Measurements from ENCODE around the gene SCMH1.
"Not testable (repeated sequence)": the region's sequence is repeated elsewhere in the genome, so short reads cannot be mapped to it uniquely, and the experiment has no call there.

SCMH1 gene

DNA sequence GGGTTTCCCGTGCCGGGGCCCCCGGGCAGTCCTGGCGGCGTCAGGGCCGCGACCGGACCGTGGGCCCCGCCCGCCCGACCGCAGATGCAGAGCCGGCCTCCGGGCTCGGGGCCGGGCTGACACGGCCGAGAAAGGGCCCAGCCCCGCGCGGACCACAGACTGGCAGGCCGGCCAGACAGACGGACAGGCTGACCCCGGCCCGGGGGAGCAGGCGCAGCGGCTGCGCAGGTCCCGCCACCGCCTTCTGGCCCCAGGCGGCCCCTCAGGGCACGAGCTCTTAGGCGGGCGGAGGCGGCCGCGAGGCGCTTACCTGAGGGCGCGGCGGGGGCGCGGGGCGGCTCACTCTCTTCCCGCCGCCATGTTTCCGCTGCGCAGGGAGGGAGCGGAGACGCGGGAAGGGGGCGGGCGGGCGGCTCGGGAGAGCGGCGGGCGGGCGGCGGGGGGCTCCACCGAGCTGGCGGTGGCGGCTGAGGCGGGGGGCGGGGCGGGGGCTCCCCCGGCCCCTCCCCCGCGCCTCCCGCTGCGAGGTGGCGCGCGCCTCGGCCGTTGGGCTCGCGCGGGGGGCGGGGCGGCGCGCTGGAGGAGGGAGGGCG lies at the start of gene SCMH1:
Gene SCMH1 (minus strand): TSS at position 558 of the 593 bp plus-strand sequence. CDS start 56,173 bp downstream, outside the sequence.
- peak; percentile 22 for DNase-seq

DNA sequence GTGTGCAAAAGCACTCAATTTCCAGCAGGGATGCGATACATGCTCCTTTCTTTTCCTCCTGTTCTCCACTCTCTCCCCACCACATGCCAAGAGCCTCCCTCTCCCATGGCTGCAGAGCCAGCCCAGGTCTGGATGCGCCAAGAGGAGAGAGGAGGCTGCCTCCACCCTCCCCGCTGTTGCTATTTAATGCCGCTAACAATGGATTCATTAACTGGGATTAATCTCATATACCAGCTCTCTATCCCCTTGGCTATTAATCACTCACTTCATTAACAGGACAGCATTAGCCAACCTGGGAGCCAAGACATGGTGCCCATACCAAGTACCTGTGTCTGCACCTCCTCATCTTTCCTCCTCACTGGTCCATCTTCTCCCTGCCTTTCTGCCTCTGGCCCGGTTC lies 49.1 kb upstream of the SCMH1 start:
- no peak for DNase-seq

DNA sequence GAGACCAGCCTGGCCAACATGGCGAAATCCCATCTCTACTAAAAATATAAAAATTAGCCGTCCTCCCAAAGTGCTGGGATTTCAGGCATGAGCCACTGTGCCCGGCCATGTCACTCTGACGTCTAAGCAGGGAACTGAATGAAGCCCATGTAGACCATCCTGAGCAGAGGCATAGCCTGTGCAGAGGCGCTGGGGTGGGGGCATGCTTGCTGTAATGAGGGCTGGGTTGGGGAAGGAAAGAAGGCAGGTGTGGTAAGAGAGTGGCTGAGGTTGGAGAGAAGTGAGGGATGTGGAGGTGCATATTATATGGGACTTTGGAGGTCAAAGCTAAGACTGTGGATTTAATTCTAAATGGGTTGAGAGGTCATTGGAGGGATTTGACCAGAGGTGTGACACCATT lies 47.1 kb upstream of the SCMH1 start:
- no peak for DNase-seq

DNA sequence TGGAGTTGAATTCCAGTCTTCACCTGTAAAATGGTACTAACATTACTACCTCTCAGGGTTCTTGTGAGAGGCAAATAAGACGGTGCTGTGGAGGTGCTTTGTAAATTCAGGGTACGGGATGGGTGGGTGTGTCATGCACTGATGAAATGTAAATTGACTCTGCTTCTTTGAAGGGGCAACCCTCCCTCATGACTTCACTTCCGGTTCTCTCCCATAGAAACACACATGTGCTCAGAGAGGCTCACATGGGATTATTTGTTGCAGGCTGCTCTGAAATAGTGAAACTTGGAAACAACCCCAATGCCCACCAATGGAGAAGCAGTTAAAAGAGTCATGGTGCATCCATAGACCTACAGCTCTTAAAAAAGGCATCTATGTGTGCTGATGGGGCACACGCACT lies 44.9 kb upstream of the SCMH1 start:
- no peak for DNase-seq

DNA sequence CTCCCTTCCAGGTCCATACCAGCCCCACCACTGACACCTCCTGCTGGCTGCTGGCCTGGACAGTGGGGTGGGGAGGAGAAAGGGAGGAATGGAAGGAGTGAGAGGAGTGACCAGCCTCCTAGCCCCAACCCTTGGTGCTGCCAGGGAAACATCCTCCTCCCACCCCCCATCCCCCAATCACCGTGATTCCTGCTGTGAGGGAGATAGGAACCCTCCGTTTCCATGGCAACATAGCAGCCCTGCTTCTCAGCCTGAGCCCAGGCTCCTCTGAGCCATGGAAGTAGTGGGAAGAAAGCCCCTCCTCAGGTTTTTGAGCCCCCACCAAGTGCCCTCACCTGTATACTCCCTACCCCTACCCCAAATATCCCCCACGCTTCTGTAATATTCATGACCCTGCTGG lies 44.4 kb upstream of the SCMH1 start:
- DNase-seq: no peak

DNA sequence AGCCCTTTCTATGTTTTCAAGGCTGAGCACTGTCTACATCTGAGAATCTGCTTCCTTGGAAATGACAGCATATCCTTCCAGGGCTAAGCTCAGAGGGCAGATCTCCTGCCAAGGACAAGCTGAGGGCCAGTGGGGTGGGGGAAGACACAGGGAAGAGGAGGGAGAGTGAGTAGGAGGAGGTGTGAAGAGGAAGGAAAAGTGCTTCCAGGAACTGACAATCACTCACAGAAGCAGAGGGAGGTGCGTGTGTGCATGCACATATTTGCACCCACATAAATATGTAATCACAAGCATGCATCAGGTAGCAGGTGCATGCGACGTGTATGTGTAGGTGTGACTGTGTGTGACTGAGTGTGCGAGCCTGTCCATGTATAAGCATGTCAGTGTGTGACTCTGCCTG lies 43.7 kb upstream of the SCMH1 start:
- DNase-seq: no peak

DNA sequence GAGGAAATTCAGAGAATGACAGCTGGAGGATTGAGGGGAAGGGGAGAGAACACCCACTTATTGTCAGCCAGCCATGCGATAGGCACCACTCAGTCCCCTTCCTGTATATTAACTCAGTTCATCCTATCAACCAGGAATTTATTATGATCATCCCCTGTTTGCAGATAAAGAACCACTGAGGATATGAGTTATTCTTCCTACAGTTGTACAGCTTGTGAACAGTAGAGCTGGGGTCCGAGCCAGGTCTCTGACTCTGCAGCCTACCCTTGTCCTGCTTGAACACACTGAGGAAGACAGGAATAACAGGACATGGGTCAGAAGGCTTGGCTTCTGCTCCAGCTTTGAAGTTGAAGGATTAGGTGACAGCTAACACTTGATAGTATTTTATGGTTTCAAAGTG lies 42.0 kb upstream of the SCMH1 start:
- DNase-seq: no peak

DNA sequence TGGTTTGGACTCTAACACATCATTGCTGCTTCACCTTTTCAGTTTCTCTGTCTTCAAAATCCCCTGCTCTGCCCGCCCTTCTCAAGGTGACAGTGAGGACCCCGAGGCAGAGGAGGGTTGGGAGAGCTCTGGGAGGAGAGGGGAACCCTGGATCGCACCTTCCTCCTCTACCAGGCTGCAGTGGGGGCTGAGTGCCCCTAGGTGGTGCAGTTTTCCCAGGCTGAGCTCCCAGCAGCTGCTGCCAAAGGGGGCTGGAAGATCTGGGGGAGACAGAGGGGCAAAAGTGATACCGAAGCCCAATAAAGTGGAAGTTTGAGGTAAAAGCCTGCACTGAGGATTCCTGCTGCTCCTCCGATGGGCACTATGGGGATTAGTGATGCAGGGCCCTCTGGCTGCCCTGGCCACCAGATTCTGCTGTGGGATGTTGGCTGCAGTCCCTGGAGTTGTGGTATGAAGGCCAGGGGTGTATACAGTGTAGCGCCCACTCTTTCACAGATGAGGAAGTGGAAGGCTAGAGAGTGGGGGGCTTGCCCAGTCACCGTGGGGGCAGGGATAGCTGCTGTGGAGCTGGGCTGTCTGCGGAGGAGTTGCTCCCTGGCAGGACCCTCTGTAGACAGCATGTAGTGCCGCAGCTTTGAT lies 40.7 kb upstream of the SCMH1 start:
- peak; percentile 6 for DNase-seq

DNA sequence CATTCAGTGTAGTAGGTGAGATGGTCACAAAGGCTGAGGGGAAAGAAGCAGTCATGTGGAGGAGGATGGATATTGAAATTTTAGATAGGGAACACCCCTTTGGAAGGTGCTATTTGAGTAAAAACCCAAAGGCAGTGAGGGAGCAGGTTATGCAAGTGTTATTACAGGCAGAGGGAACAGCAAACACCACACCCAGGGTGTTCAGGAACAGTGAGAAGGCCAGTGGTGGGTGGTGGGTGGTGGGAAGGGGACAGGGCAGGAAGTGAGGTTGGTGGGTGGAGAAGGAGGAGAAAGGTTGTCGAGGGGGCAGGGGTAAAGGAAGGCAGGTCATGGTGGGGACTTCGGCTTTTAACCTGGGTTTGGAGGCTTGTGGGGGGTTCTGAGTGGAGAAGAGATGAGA lies 39.2 kb upstream of the SCMH1 start:
- DNase-seq: no peak

DNA sequence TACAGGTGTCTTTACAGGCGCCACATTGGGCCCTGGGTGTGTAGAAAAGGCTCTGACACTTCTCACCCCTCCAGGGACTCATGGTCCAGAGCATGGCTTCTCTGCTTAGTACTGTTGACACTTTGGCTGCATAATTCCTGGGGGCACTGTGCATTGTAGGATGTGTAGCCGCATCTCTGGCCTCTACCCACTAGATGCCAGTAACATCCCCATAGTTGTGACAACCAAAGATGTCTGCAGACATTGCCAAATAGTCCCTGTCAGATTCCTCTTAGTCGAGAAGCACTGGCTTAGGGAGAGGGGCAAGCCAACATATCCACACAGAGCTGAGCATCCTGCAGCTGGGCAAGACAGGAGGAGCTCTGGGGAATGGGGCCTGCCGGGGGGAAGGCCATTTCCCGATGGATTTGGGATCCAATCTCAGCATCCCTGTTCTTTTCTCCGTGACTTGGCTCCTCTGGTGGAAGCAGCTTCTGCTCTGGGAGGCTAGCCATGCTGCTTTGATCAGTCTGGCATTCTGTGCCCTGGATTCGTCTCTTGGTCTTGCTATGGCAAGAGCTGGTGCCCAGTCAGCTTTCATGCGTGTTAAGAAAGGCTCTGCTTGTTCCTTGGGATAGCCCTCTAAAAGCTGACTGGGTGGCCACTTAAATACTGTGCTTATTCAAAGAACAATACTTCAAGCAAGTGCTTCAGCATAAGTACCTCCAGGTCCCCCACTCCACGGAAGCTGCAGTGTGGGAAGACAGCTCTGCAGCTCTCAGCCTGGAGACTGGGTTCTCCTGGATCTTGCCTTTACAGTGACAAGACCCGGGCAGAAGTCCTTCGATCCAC lies 38.3 kb upstream of the SCMH1 start:
- no peak for DNase-seq

DNA sequence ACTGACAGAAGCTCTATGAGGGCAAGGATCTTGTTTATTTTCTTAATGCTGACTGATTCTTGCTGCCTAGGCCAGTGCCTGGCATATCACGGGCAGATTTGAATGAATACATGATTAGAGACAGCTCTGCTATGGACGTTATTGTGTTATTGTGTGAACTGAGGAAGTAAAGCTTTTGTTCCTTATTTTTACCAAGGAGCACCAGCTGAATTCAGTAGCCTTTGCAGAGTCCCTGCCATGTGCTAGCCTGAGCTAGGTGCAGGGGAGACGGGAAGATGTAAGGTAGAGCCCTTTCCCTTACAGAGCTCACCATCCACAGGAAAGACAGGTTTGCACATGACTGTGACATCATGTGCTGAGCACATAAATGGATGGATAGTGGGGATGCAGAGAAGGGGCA lies 36.0 kb upstream of the SCMH1 start:
- DNase-seq: no peak

DNA sequence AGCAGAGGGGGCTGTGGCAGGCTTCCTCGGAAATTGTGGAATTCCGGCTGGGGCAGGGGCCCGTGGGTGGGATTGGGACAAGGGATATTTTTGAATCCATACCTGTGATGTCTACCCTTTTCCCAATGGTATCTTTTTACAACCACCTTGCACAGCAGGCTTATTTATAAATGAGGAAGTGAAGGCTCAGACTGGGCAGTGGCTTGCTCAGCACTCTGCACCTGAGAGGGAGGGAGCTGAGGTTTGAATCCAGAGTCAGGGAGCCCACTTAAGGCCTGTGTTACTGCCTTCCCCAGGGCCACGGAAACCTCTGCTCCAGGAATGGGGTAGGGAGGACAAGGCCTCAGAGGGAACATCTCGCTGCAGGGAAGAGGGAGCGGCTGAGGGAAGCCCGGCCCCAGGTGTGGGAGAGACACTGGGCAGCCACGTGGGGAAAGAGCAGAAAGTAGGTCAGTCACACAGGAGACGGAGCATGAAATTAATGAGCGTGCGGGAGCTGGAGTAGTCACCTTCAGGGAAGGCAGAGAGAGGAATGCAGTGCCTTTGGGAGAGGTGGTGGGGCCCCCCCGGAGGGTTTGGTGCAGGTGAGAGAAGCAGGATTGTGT lies 35.4 kb upstream of the SCMH1 start:
- no peak for DNase-seq

DNA sequence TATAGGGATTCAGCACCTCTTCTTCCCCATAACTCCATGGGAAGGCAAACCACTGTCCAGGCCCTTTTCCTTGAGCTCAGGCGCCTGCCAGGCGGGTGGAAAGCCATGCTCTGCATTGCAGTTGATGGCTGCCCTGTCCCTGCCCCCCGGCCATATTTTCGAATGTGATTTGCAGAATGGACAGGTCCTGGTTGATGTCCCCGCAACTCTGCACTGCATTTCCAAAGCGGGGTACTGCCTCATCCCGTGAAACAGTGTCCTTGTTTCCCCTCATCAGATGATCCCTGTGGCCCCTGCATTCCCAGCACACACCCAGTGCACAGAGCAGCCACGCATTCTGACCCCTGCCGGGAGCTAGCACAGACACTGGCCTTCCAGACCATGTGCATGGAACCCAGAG lies 33.7 kb upstream of the SCMH1 start:
- DNase-seq: no peak

DNA sequence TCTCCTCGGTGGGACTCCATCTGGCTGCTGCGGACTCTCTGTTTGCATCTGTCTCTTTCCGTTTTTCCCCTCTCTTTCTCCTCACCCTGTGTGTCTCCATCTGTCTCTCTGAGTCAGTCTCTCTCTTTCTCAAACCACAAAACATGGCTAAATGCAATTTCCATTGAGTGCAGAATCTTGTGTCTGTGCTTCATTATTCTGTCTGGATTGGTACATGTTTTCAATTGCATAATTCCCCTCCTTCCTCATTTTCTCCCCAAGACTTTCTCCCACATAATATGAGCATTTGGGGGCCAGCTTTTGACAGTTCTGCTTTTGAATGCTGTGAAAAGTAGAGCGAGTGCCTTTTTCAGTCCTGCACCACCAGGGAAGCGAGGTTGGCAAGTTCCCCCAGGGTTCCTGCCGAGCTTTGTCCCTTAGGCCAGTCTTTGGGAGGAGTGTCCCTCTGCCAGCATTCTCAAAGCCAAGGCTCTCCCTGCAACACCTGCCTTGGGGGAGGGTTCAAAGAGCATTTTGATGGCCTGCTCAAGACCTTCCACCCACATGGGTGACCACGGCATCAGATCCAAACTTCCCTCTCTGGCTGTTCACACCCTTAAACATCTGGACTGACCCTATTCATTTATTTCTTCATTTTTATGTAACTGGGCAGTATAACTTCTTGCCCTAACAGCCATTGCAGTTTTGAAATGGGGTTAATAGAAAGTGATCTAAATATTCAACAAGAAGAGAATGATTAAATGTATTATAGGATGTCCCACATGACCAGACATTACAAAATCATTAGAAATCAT lies 32.8 kb upstream of the SCMH1 start:
- no peak for DNase-seq

DNA sequence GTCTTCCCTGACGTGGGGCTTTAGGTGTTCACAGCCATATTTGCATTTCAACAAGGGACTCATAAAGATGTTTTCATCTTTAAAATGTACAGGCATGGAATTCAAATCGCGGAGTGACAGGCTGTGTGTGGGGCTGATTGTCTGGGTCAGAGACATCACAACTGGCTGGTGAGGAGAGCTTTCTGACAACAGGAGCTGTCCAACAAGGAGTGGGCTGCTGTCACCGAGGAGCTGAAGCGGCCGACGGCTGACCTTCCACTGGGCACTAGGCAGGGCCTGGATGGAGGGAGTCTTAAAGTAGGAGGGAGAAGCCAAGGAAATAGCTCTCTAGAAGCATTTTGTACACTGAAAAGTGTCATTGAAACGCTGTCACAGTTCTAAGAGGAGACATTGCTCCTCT lies 30.5 kb upstream of the SCMH1 start:
- DNase-seq: no peak

DNA sequence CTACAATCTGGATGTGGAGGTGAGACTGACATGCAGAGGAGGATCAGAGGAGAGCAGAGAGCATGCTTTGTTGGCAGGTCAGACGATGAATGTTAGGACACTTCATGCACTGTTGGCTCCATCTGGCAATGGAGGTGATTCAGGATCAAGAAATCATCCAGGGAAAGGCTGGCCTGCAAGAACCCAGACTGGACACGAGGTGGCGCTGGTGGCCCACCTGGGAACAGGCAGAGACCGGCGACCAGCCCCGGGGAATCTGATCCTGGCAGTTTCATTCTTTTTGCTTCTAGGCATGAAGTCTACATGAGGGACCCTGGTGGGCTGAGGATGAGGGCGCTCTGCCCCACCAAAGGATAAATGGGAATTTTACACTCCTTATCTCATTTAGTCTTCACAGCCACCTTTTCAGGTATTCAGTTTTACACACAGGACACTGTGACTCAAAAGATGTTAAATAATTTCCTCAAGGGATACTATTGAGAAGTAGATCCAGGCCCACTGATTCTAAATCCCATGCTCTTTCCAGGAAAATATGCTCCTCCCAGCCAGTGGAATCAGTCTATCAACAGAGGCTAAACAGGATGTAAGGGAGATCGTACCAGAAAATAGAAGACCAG lies 26.2 kb upstream of the SCMH1 start:
- peak; percentile 31 for DNase-seq

DNA sequence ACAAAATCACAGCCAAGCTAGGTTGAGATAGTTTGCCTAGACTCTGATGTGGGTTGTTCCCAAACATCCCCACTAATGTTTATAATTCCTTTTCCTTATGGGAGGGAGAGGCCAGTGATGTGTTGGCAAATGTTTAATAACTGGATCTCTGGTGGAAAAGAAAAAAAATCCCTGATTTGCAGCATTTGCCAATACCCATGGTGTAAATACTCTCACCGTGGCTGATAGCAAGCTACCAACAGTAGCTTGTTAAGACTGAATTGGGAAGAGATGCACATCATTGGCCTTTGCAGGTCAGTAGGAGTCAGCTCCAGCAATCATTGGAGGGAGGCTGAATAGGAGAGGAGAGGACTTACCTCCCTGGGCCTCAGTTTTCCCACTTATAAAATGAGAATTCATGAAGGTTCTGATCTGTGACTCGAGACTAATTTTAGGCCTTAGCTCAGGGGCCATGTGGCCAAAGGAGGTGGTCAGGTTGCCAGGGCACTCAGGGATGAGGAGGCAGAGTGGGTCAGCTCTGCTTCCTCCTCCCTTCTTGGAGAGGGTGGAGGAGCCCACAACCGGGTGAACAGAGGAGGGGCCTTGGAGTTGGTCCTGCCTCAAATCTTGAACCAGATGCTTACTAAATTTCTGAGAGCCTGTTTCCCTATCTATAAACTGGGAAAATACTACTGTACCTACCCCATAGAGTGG lies 20.0 kb upstream of the SCMH1 start:
- no peak for DNase-seq

DNA sequence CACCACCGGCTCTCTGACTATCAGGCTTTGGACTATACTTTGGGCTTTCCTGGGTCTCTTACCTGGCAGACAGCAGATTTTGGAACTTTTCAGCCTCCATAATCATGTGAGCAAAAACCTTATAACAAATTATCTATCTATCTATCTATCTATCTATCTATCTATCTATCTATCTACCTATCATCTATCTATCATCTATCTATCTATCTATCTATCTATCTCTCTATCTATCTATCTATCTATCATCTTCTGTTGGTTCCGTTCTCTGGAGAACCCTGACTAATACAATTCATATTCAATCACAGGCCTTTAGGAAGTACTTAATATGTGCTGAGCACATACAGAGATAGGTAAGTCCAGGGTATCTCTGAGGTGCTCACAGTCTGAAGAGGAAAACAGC lies 18.7 kb upstream of the SCMH1 start:
- DNase-seq: no peak

DNA sequence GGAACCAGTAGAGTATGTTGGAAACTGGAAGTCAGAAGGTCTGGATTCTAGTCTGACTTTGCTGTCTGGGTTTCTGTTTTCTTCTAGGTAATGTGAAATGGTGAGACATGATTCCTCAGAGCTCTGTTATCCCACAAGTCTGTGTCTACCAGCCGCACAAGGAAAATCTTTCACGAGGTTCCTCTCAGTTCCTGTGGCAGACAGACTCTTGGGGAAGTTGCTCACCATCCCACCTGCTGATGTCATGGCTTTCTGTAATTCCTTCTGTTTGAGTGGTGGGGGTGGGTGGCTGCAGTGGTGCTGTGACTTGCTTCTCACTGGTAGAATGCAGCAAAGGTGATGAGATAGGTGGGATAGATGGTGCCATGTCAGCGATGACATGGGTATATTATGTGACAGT lies 17.1 kb upstream of the SCMH1 start:
- DNase-seq: no peak

DNA sequence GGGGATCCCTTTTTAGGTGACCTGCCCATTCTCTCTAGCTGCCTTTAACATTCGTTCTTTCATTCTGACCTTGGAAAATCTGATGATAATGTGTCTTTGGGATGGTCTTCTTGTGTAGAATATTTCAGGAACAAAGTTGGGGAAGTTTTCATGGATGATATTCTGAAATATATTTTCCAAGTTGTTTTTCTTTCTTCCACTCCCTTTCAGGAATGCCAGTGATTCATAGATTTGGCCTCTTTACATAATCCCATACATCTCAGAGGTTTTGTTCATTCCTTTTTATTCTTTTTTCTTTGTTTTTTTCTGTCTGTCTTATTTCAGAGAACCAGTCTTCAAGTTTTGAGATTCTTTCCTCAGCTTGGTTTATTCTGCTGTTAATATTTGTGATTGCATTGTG lies 13.9 kb upstream of the SCMH1 start:
- DNase-seq: no peak

DNA sequence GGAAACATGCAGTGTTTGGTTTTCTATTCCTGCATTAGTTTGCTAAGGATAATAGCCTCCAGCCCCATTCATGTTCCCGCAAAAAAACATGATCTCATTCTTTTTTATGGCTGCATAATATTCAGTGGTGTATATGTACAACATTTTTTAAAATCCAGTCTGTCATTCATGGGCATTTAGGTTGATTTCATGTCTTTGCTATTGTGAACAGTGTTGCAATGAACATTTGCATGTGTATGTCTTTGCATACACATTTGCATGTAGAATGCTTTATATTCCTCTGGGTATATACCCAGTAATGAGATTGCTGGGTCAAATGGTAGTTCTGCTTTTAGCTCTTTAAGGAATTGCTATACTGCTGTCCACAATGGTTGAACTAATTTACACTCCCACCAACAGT lies 9.0 kb upstream of the SCMH1 start:
- DNase-seq: not testable (repeated sequence)

DNA sequence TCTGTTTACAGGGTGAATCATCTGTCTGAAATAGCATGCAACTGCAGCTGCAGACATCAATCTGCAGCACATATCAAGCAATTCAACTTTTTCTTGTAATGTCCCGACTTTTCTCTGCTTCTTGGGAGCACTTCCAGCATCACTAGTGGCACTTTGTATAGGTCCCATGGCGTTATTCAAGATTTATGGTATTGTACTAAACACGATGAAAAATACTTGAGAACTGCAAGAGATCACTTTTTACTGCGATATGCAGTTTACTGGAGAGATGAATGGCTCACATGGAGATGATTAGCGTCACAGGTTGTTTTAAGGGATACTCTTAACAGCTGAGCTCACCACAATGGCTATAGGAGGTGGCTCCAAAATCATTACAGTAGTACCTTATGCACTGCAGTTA lies 7.2 kb upstream of the SCMH1 start:
- DNase-seq: no peak
